Uterus (tissue), 2 donors: Measurements from ENCODE around the gene EHD1.

Source experiments
- POLR2A ChIP-seq, 2 donors: fragments of 450-650 bp; IDR thresholded peaks; one replicate each; pipeline ENCODE4 v1.6.1; 2016; ENCODE audit warnings: antibody characterized with exemption in 2 of 2, mild to moderate bottlenecking in 1 of 2, moderate library complexity in 1 of 2
- TF ChIP-seq, protein P1 (sequence below), 4 experiments: fragments of 200-600 bp in 2 of 4; fragments of 450-650 bp in 2 of 4; sonication (generic) in 2 of 4; IDR thresholded peaks; one replicate each; pipeline ENCODE4 v1.5.1; 2016 to 2019; ENCODE audit warnings: antibody characterized with exemption in 4 of 4, mild to moderate bottlenecking in 2 of 4, moderate library complexity in 1 of 4

DNA sequence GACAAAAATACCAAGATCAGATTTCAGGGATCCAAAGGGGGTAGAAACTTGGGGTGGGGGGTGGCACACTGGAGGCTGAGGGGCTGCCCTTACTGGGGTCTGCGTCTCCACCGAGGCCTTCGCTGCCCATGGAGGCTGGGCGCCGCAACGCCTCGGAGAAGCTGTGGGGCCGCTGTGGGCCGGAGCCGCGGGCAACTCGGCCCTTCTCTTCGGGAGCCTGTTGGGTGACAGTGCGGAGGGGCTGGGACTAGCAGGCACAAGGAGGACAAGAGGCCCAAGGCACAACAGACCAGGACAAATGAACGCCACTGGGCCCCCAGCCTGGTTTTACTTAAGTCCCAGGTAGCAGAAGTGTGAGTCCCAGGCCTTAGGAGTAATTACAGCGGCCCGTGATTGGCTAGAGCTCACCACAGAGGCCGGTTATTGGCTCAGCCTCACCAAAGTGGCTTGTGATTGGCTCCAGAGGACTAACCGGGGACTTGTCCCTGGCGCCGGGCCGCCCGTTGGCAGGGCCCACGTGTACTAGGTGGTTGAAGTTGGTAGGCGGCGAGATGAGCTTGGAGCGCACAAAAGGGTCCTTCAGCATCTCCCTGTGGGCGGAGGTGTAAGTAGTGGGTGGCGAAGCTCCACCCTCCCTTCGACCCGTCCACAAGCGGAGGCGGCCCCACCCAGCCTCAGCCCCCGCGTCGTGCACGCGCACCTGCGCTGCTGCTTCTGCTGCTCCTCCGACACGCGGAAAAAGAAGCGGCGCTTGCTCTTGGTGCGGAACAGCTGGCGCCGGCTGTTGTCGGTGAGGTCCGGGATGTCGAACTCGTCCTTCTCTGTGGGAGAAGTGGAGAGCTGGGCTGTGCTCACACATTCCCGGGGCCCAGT is 51.6 kb downstream of the EHD1 start:
- TF ChIP-seq POLR2A (IDR thresholded peaks at IDR 0.05): no peak
- TF ChIP-seq, protein P1, sequence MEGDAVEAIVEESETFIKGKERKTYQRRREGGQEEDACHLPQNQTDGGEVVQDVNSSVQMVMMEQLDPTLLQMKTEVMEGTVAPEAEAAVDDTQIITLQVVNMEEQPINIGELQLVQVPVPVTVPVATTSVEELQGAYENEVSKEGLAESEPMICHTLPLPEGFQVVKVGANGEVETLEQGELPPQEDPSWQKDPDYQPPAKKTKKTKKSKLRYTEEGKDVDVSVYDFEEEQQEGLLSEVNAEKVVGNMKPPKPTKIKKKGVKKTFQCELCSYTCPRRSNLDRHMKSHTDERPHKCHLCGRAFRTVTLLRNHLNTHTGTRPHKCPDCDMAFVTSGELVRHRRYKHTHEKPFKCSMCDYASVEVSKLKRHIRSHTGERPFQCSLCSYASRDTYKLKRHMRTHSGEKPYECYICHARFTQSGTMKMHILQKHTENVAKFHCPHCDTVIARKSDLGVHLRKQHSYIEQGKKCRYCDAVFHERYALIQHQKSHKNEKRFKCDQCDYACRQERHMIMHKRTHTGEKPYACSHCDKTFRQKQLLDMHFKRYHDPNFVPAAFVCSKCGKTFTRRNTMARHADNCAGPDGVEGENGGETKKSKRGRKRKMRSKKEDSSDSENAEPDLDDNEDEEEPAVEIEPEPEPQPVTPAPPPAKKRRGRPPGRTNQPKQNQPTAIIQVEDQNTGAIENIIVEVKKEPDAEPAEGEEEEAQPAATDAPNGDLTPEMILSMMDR (IDR thresholded peaks at IDR 0.05): no peak
